Bronchial epithelial cell (primary cell): ENCODE results near the gene PLPP1. TPM values are rescaled to one million over a fixed set of nuclear protein-coding genes. Genes with fewer than 3 reads are reported as not detected.
A peak's percentile ranks its signal among the peaks of the same experiment; 100 is the strongest.
"Not testable (repeated sequence)": the region's sequence is repeated elsewhere in the genome, so short reads cannot be mapped to it uniquely, and the experiment has no call there.

Experiments used
- DNase-seq: peaks from one replicate; pipeline ENCODE4 v3.0.0-alpha.2; 2010; ENCODE audit warnings: low read depth
- FAIRE-seq: peaks from 2 replicates; lab custom pipeline; 2011; peaks lifted over from hg19 to GRCh38; lab: Jason Lieb, UNC
- H3K27me3 ChIP-seq: 2 replicates; pipeline ENCODE4 v1.5.1; 2011; ENCODE audit warnings: low read length; ENCODE audit not compliant: control insufficient read depth, insufficient read depth
- H3K36me3 ChIP-seq: 2 replicates; pipeline ENCODE4 v1.5.1; 2011; ENCODE audit warnings: low read length; ENCODE audit not compliant: control insufficient read depth, insufficient read depth
- H3K4me3 ChIP-seq: 2 replicates; pipeline ENCODE4 v1.5.1; 2011; ENCODE audit warnings: mild to moderate bottlenecking, low read depth, low read length, control low read depth
- CTCF ChIP-seq: IDR thresholded peaks from 2 replicates; pipeline ENCODE4 v1.5.1; 2011; ENCODE audit warnings: mild to moderate bottlenecking, moderate library complexity, low read length, control low read depth, inconsistent platforms; ENCODE audit not compliant: insufficient read depth, severe bottlenecking
- total RNA-seq: library from RNA; depleted of rRNA; stranded (reverse); fragments of >200 nt; gene quantifications from 2 replicates; pipeline ENCODE4 v1.2.1, GENCODE V29; 2014

The PLPP1 gene
- total RNA-seq, 1 donor from 2014 or later: 17.6 TPM

- Histone ChIP-seq H3K27me3 (no peaks in the 10 kb centered on the region), H3K36me3 (no peaks in the 10 kb centered on the region), H3K4me3 (no peak overlapping the region)
- TF ChIP-seq CTCF: no peak
- FAIRE-seq: no peak
- peak; percentile 41 for DNase-seq
Measured at GRCh38 chr5:55544341-55544740, 9.6 kb upstream of the PLPP1 start.

GRCh38 chr5:55541056-55541635, 6.4 kb upstream of the PLPP1 start:
- H3K36me3 ChIP-seq: no peaks in the 10 kb centered on the region
- H3K27me3 ChIP-seq: no peaks in the 10 kb centered on the region
- no peak for TF ChIP-seq CTCF
- no peak for DNase-seq
- no peak overlapping the region for H3K4me3 ChIP-seq
- no peak for FAIRE-seq

GRCh38 chr5:55540525-55540924, 5.8 kb upstream of the PLPP1 start:
- no peaks in the 10 kb centered on the region for H3K27me3 ChIP-seq
- no peak overlapping the region for H3K4me3 ChIP-seq
- FAIRE-seq: no peak
- no peak for DNase-seq
- no peaks in the 10 kb centered on the region for H3K36me3 ChIP-seq
- no peak for TF ChIP-seq CTCF

GRCh38 chr5:55540024-55540423, 5.3 kb upstream of the PLPP1 start:
- no peaks in the 10 kb centered on the region for H3K27me3 ChIP-seq
- FAIRE-seq (no peak), DNase-seq (peak; percentile 76)
- H3K4me3 ChIP-seq: no peak overlapping the region
- no peak for TF ChIP-seq CTCF
- no peaks in the 10 kb centered on the region for H3K36me3 ChIP-seq

GRCh38 chr5:55538661-55539060, 3.9 kb upstream of the PLPP1 start:
- Histone ChIP-seq H3K4me3 (no peak overlapping the region), H3K36me3 (no peaks in the 10 kb centered on the region), H3K27me3 (no peaks in the 10 kb centered on the region)
- FAIRE-seq (no peak), DNase-seq (no peak)
- no peak for TF ChIP-seq CTCF

GRCh38 chr5:55537315-55537714, 2.6 kb upstream of the PLPP1 start:
- FAIRE-seq, H3K27me3 ChIP-seq, DNase-seq, H3K36me3 ChIP-seq, H3K4me3 ChIP-seq: not testable (repeated sequence)
